ENCODE measurements around the gene SLCO4A1.

Gene SLCO4A1

GRCh38 chr20:62658593-62659178, 16.4 kb downstream of the SLCO4A1 start:
- TF ChIP-seq, protein P1, sequence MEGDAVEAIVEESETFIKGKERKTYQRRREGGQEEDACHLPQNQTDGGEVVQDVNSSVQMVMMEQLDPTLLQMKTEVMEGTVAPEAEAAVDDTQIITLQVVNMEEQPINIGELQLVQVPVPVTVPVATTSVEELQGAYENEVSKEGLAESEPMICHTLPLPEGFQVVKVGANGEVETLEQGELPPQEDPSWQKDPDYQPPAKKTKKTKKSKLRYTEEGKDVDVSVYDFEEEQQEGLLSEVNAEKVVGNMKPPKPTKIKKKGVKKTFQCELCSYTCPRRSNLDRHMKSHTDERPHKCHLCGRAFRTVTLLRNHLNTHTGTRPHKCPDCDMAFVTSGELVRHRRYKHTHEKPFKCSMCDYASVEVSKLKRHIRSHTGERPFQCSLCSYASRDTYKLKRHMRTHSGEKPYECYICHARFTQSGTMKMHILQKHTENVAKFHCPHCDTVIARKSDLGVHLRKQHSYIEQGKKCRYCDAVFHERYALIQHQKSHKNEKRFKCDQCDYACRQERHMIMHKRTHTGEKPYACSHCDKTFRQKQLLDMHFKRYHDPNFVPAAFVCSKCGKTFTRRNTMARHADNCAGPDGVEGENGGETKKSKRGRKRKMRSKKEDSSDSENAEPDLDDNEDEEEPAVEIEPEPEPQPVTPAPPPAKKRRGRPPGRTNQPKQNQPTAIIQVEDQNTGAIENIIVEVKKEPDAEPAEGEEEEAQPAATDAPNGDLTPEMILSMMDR (IDR thresholded peaks at IDR 0.05; ENCODE audit: borderline replicate concordance, control extremely low read depth, extremely low read depth, insufficient read depth, missing control alignments), result no peak
- in situ Hi-C loops (cut with MboI; ENCODE audit: low sequenced_read_pairs, unreplicated experiment), result loop anchor here (25.0 kb wide), 1 partner anchor 129 kb away; the partner anchor contains the start of gene MRGBP
- no peak for DNase-seq (ENCODE audit: low spot score)

DNA sequence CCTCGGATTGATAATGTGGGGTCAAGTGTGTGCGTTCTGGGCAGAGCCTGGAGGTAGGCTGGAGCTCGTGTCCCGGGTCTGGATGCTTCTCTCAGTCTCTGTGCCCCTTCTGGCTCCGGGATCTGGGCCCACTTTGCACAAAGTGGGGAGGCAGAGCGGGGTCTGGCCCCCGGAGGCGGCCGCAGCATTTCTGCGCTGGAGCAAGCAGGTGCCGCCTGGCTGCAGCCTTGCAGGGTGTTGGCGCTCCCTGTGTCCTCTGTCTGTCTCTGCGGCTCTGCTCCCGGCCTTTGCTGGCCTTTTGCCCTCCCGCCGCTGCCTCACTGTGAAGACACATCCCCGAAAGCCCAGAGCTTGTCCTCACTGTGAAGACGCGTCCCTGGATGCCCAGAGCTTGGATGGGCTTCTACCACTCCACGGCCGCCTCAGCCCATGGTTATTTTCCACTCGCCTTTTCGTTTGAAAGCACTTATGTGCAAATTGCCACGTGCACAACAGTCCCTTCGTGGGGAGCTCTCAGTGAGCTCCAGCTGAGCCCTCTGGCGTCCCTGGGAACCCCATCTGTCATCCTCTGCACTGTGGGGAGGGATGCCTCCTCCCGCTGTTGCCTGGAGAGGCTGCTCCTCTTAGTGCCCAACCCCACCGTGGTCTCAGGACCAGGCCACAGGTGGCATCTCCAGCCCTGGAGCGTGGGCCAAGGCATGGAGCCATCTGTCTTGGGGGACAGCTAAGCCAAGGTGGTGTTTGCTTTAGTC, 17.4 kb downstream of the SLCO4A1 start:
- TF ChIP-seq, protein P1 (IDR thresholded peaks at IDR 0.05; ENCODE audit: borderline replicate concordance, control extremely low read depth, extremely low read depth, insufficient read depth, missing control alignments), result no peak
- DNase-seq (ENCODE audit: low spot score), result no peak
- in situ Hi-C loops (cut with MboI; ENCODE audit: low sequenced_read_pairs, unreplicated experiment), result loop anchor here (25.0 kb wide), 1 partner anchor 128 kb away; the partner anchor contains the start of gene MRGBP

- in situ Hi-C loops (cut with MboI; ENCODE audit: low sequenced_read_pairs, unreplicated experiment), result loop anchor here (25.0 kb wide), 1 partner anchor 127 kb away; the partner anchor contains the start of gene MRGBP
- no peak for DNase-seq (ENCODE audit: low spot score)
- TF ChIP-seq, protein P1 (IDR thresholded peaks at IDR 0.05; ENCODE audit: borderline replicate concordance, control extremely low read depth, extremely low read depth, insufficient read depth, missing control alignments), result no peak
These were observed 17.9 kb downstream of the SLCO4A1 start for GRCh38 chr20:62660240-62660615.

GRCh38 chr20:62660768-62661167, 18.5 kb downstream of the SLCO4A1 start:
- in situ Hi-C loops (cut with MboI; ENCODE audit: low sequenced_read_pairs, unreplicated experiment), result loop anchor here (25.0 kb wide), 1 partner anchor 127 kb away; the partner anchor contains the start of gene MRGBP
- TF ChIP-seq, protein P1 (IDR thresholded peaks at IDR 0.05; ENCODE audit: borderline replicate concordance, control extremely low read depth, extremely low read depth, insufficient read depth, missing control alignments), result no peak
- no peak for DNase-seq (ENCODE audit: low spot score)

DNA sequence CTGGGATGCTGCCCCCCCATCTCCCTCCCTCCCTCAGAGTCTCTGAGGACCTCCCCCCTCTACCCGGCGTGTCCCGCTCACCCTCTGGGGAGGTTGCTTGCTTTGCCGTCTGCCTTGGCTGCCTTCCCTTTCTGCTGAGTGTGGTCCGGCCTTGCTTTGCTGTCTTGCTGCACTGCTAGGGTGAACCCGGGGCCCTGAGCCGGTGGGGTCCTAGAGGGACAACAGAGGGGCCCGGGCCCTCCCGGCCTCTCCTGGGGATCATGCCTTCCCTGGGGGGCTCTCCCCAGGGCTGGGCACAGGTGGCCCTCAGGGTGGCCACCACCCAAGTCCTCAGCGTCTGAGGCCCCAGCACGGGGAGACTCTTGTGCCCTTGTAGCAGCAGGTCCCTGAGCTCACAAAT, 19.3 kb downstream of the SLCO4A1 start:
- DNase-seq (ENCODE audit: low spot score), result no peak
- in situ Hi-C loops (cut with MboI; ENCODE audit: low sequenced_read_pairs, unreplicated experiment), result loop anchor here (25.0 kb wide), 1 partner anchor 126 kb away; the partner anchor contains the start of gene MRGBP
- TF ChIP-seq, protein P1 (IDR thresholded peaks at IDR 0.05; ENCODE audit: borderline replicate concordance, control extremely low read depth, extremely low read depth, insufficient read depth, missing control alignments), result no peak

- TF ChIP-seq, protein P1 (IDR thresholded peaks at IDR 0.05; ENCODE audit: borderline replicate concordance, control extremely low read depth, extremely low read depth, insufficient read depth, missing control alignments), result no peak
- in situ Hi-C loops (cut with MboI; ENCODE audit: low sequenced_read_pairs, unreplicated experiment), result loop anchor here (25.0 kb wide), 1 partner anchor 125 kb away; the partner anchor contains the start of gene MRGBP
- no peak for DNase-seq (ENCODE audit: low spot score)
These were observed 20.1 kb downstream of the SLCO4A1 start for GRCh38 chr20:62662422-62662821.

All from GM13976 (cell line).